GM12878 (cell line): ENCODE results near the gene ALDH1L2. TPM values are rescaled to one million over a fixed set of nuclear protein-coding genes. Genes with fewer than 3 reads are reported as not detected.

Experiments used
- ATAC-seq: fragments of 200-7000 bp; cut with Tn5 transposase; 3 replicates; pipeline ENCODE4 v1.9.1; 2020; ENCODE audit warnings: mild to moderate bottlenecking, moderate library complexity
- BruUV-seq: library from RNA; stranded (reverse); fragments of 400-500 nt; replicated peaks from 2 replicates; lab custom pipeline; 2021; lab: Mats Ljungman, UMichigan
- CTCF ChIA-PET: fragments of 300-600 bp; sonication (Branson Sonifier 250); formaldehyde crosslinking; extraction: SDS; loops from one replicate; lab custom pipeline; 2021; ENCODE audit warnings: inconsistent platforms; lab: Yijun Ruan, JAX
- POLR2A ChIA-PET: fragments of 350-600 bp; formaldehyde crosslinking; extraction: SDS; loops from one replicate; lab custom pipeline; 2021; ENCODE audit warnings: inconsistent platforms; lab: Charles Lee
- RAD21 ChIA-PET: fragments of 300-600 bp; sonication (Branson Sonifier 250); formaldehyde crosslinking; loops from one replicate; lab custom pipeline; 2023; ENCODE audit warnings: antibody characterized with exemption; ENCODE audit not compliant: unreplicated experiment; lab: Charles Lee
- SMC1A ChIA-PET: fragments of 300-600 bp; sonication (Branson Sonifier 250); formaldehyde crosslinking; loops from one replicate; lab custom pipeline; 2023; ENCODE audit not compliant: unreplicated experiment, uncharacterized antibody; lab: Charles Lee
- DNase-seq: peaks from one replicate; pipeline ENCODE4 v3.0.0-alpha.2; 2011; ENCODE audit warnings: low read depth, low spot score
- FAIRE-seq: peaks from 3 replicates; lab custom pipeline; 2011; peaks lifted over from hg19 to GRCh38; lab: Jason Lieb, UNC
- H2AFZ ChIP-seq: 2 replicates; pipeline ENCODE4 v1.6.0; 2011; ENCODE audit warnings: low read depth, low read length, control low read depth; ENCODE audit not compliant: control insufficient read depth
- H3K27ac ChIP-seq: 2 replicates; pipeline ENCODE4 v1.5.1; 2011; ENCODE audit warnings: control low read depth; ENCODE audit not compliant: control insufficient read depth, insufficient read depth
- H3K27me3 ChIP-seq, 2 experiments: replicated peaks in 1 of 2; 2 replicates each; pipeline versions ENCODE4 v1.6.0 to v1.6.1; 2011; ENCODE audit warnings: low read length in 1 of 2; ENCODE audit not compliant: control insufficient read depth in 2 of 2, insufficient read depth in 2 of 2
- H3K36me3 ChIP-seq, 2 experiments: 2 replicates each; pipeline ENCODE4 v1.5.1; 2011; ENCODE audit warnings: low read length in 1 of 2; ENCODE audit not compliant: control insufficient read depth in 2 of 2, insufficient read depth in 2 of 2
- H3K4me1 ChIP-seq: 2 replicates; pipeline ENCODE4 v1.6.1; 2011; ENCODE audit warnings: mild to moderate bottlenecking, low read length, moderate library complexity, mixed read lengths; ENCODE audit not compliant: control insufficient read depth, insufficient read depth
- H3K4me2 ChIP-seq: 2 replicates; pipeline ENCODE4 v1.6.0; 2011; ENCODE audit warnings: control low read depth; ENCODE audit not compliant: control insufficient read depth, insufficient read depth
- H3K4me3 ChIP-seq: fragments of 200-600 bp; sonication (generic); 2 replicates; pipeline ENCODE4 v1.5.1; 2016
- H3K79me2 ChIP-seq: 2 replicates; pipeline ENCODE4 v1.6.0; 2011; ENCODE audit warnings: low read length; ENCODE audit not compliant: control insufficient read depth, insufficient read depth
- H3K9ac ChIP-seq: 2 replicates; pipeline ENCODE4 v1.8.0; 2011; ENCODE audit warnings: low read length, control low read depth, mixed read lengths; ENCODE audit not compliant: control insufficient read depth, insufficient read depth
- H3K9me3 ChIP-seq: replicated peaks from 3 replicates; pipeline ENCODE4 v1.5.1; 2011; ENCODE audit warnings: mild to moderate bottlenecking, low read length; ENCODE audit not compliant: control insufficient read depth, insufficient read depth
- H4K20me1 ChIP-seq: 2 replicates; pipeline ENCODE4 v1.6.0; 2011; ENCODE audit not compliant: control insufficient read depth, insufficient read depth
- CHD4 ChIP-seq: fragments of 200-600 bp; sonication (generic); IDR thresholded peaks from 2 replicates; pipeline ENCODE4 v1.6.1; 2016; ENCODE audit warnings: mild to moderate bottlenecking
- CREB1 ChIP-seq: IDR thresholded peaks from 2 replicates; pipeline ENCODE4 v1.6.1; 2012; ENCODE audit warnings: low read depth, mild to moderate bottlenecking, inconsistent platforms
- ESRRA ChIP-seq: IDR thresholded peaks from 2 replicates; pipeline ENCODE4 v1.6.1; 2012; ENCODE audit warnings: mild to moderate bottlenecking, low read length, improper control_type of control experiment
- EZH2 ChIP-seq: IDR thresholded peaks from 2 replicates; pipeline ENCODE4 v1.6.1; 2012; ENCODE audit warnings: low read depth, mild to moderate bottlenecking, control low read depth, inconsistent platforms, low read length, borderline replicate concordance; ENCODE audit not compliant: control insufficient read depth
- GATAD2B ChIP-seq: fragments of 450-650 bp; conservative IDR thresholded peaks from 2 replicates; pipeline ENCODE4 v1.6.1; 2017; ENCODE audit warnings: low read depth, mild to moderate bottlenecking, moderate library complexity
- NFYA ChIP-seq: IDR thresholded peaks from 2 replicates; pipeline ENCODE4 v1.6.1; 2011; ENCODE audit warnings: low read depth, mild to moderate bottlenecking, low read length, improper control_type of control experiment, borderline replicate concordance
- NR2C1 ChIP-seq: fragments of 450-650 bp; IDR thresholded peaks from 2 replicates; pipeline ENCODE4 v1.6.1; 2017; ENCODE audit warnings: antibody characterized with exemption, mild to moderate bottlenecking, moderate library complexity
- TARDBP ChIP-seq: IDR thresholded peaks from 2 replicates; pipeline ENCODE4 v1.6.1; 2016; ENCODE audit warnings: borderline replicate concordance
- USF2 ChIP-seq: IDR thresholded peaks from 2 replicates; pipeline ENCODE4 v1.6.1; 2011; ENCODE audit warnings: low read depth, low read length, improper control_type of control experiment, borderline replicate concordance
- WGBS: methylation state at CpG from one replicate; pipeline ENCODE4 v1.1.6; 2016; ENCODE audit warnings: low lambda C conversion rate; ENCODE audit not compliant: insufficient replicate concordance, insufficient coverage; ENCODE audit errors: missing lambda C conversion rate; 5-methylcytosine and 5-hydroxymethylcytosine counted together
- in situ Hi-C: fragments of 300-500 bp; cut with MboI; formaldehyde crosslinking; loops from 9 replicates; pipeline ENCODE4 v1.14.3; 2018; ENCODE audit warnings: mixed read lengths
- intact Hi-C: fragments of 100-400 bp; cut with micrococcal nuclease; formaldehyde crosslinking; loops from one replicate; pipeline ENCODE4 v1.14.2; 2022; ENCODE audit not compliant: unreplicated experiment
- polyA plus RNA-seq, 11 experiments: library from polyadenylated mRNA; depleted of rRNA in 4 of 11; unstranded in 6 of 11; stranded (reverse) in 5 of 11; fragments of >200 nt; fragmentation: Nextera tagmentation in 4 of 11; fragmentation: Illumina TruSeq in 1 of 11; extraction: Ambion mirVana in 4 of 11; extraction: Trizol in 1 of 11; gene quantifications; 1 replicate in 1 of 11; 2 replicates in 10 of 11; pipeline versions ENCODE4 v1.2.1 to v1.2.3, GENCODE V29; 2011 to 2016; ENCODE audit warnings: inconsistent platforms in 2 of 11, missing spikeins in 2 of 11, low read depth in 1 of 11
- total RNA-seq, 4 experiments: library from RNA; depleted of rRNA in 3 of 4; stranded (reverse); fragments of >200 nt in 3 of 4; fragmentation: Illumina TruSeq in 1 of 4; extraction: Trizol in 1 of 4; gene quantifications; 2 replicates each; pipeline versions ENCODE4 v1.2.1 to v1.2.3, GENCODE V29; 2013 to 2021

Gene ALDH1L2
- total and polyA plus RNA-seq, 10 of the 15 experiments (the other 5 are each of a cell fraction or from before 2014, with no cell fraction given): 0.15 to 13.7 (median 8.5) TPM

- POLR2A ChIA-PET: interaction anchor here (0.6 kb wide), 1 partner anchor 212 kb away, joined by 3 read pairs; no protein-coding TSS in a partner anchor
- CTCF ChIA-PET: interaction anchor here (1.3 kb wide), 1 partner anchor 12 kb away, joined by 4 read pairs; no protein-coding TSS in a partner anchor
- no peaks in the 10 kb centered on the region for H3K79me2 ChIP-seq
- no peak overlapping the region for H3K9ac ChIP-seq
- intact Hi-C loops: no loop called here
- no peaks in the 10 kb centered on the region for H3K27me3 ChIP-seq
- no peak overlapping the region for H3K27ac ChIP-seq
- SMC1A ChIA-PET: interaction anchor here (0.7 kb wide), 1 partner anchor 12 kb away, joined by 3 read pairs; no protein-coding TSS in a partner anchor
- H3K4me1 ChIP-seq: no peaks in the 10 kb centered on the region
- WGBS: 49% methylated on average over 2 of the region's 2 CpGs
- BruUV-seq: no TSS peak
- TF ChIP-seq CHD4 (no peak), CREB1 (no peak), USF2 (no peak), GATAD2B (no peak), EZH2 (no peak), TARDBP (no peak), ESRRA (no peak), NR2C1 (no peak), NFYA (no peak)
- peaks cover 0 to 26% of the 10 kb centered on the region in 2 experiments; a peak in 3 of 4 replicates for H3K36me3 ChIP-seq
- no peaks in the 10 kb centered on the region for H3K9me3 ChIP-seq
- H4K20me1 ChIP-seq: no peaks in the 10 kb centered on the region
- ATAC-seq (no peak), DNase-seq (no peak), FAIRE-seq (no peak)
- RAD21 ChIA-PET: no interaction called here
- no peak overlapping the region for H3K4me2 ChIP-seq
- no peak overlapping the region for H2AFZ ChIP-seq
- H3K4me3 ChIP-seq: no peak overlapping the region
- in situ Hi-C loops: no loop called here
Measured at GRCh38 chr12:105120551-105120950, 36.3 kb upstream of the ALDH1L2 start.
